WTC11 (cell line): Measurements from ENCODE around the gene BCAP29. TPM values are rescaled to one million over a fixed set of nuclear protein-coding genes. Genes with fewer than 3 reads are reported as not detected.

Experiments
- ATAC-seq: fragments of 200-7000 bp; cut with Tn5 transposase; 2 replicates; pipeline ENCODE4 v1.10.0; 2021; ENCODE audit warnings: mild to moderate bottlenecking, moderate library complexity
- CTCF ChIA-PET: fragments of 300-600 bp; sonication (Branson Sonifier 250); formaldehyde crosslinking; loops from one replicate; lab custom pipeline; 2021; ENCODE audit warnings: antibody characterized with exemption; lab: Charles Lee
- POLR2A ChIA-PET: fragments of 350-600 bp; sonication (Branson Sonifier 250); formaldehyde crosslinking; loops from one replicate; lab custom pipeline; 2021; ENCODE audit warnings: antibody characterized with exemption; lab: Charles Lee
- DNase-seq: peaks from one replicate; pipeline ENCODE4 v3.0.0; 2021; ENCODE audit warnings: low spot score
- H3K27ac Mint-ChIP-seq: 2 replicates; pipeline ENCODE4 v1.8.0; 2021; ENCODE audit warnings: mixed read lengths
- H3K27me3 Mint-ChIP-seq: 2 replicates; pipeline ENCODE4 v1.8.0; 2021; ENCODE audit warnings: low read depth, mild to moderate bottlenecking, moderate library complexity, mixed read lengths
- H3K36me3 Mint-ChIP-seq: 2 replicates; pipeline ENCODE4 v1.8.0; 2021; ENCODE audit warnings: mixed read lengths
- H3K4me1 Mint-ChIP-seq: 2 replicates; pipeline ENCODE4 v1.8.0; 2022; ENCODE audit warnings: mixed read lengths
- H3K4me3 Mint-ChIP-seq: 2 replicates; pipeline ENCODE4 v1.8.0; 2021; ENCODE audit warnings: mild to moderate bottlenecking, moderate library complexity, mixed read lengths
- H3K9me3 Mint-ChIP-seq: 2 replicates; pipeline ENCODE4 v1.8.0; 2021; ENCODE audit warnings: mixed read lengths
- EMX1 ChIP-seq: fragments of 250-450 bp; sonication (Bioruptor Pico); IDR thresholded peaks from 2 replicates; pipeline ENCODE4 v1.8.0; 2021; ENCODE audit warnings: mild to moderate bottlenecking
- GRHL2 ChIP-seq: fragments of 250-450 bp; sonication (Bioruptor Pico); IDR thresholded peaks from 2 replicates; pipeline ENCODE4 v1.8.0; 2022; ENCODE audit warnings: mild to moderate bottlenecking, moderate library complexity; ENCODE audit not compliant: insufficient replicate concordance, severe bottlenecking
- NR1H2 ChIP-seq: sonication (generic); formaldehyde crosslinking; IDR thresholded peaks from 2 replicates; pipeline ENCODE4 v1.9.0; 2021; ENCODE audit warnings: mild to moderate bottlenecking, moderate library complexity, missing genetic modification reagents
- PRDM15 ChIP-seq: sonication (generic); formaldehyde crosslinking; IDR thresholded peaks from 2 replicates; pipeline ENCODE4 v1.8.0; 2022; ENCODE audit warnings: missing genetic modification reagents
- PRRX2 ChIP-seq: fragments of 250-450 bp; sonication (Bioruptor Pico); IDR thresholded peaks from 2 replicates; pipeline ENCODE4 v1.8.0; 2021; ENCODE audit warnings: mild to moderate bottlenecking
- RORB ChIP-seq: fragments of 250-450 bp; sonication (Bioruptor Pico); IDR thresholded peaks from 2 replicates; pipeline ENCODE4 v1.9.0; 2021; ENCODE audit warnings: mild to moderate bottlenecking
- TEAD4 ChIP-seq: sonication (generic); formaldehyde crosslinking; IDR thresholded peaks from 2 replicates; pipeline ENCODE4 v1.8.0; 2022; ENCODE audit warnings: mild to moderate bottlenecking, missing genetic modification reagents
- TP53 ChIP-seq: sonication (generic); formaldehyde crosslinking; IDR thresholded peaks from 2 replicates; pipeline ENCODE4 v1.8.1; 2023; ENCODE audit warnings: mild to moderate bottlenecking, missing genetic modification reagents
- ZBTB43 ChIP-seq: sonication (generic); formaldehyde crosslinking; IDR thresholded peaks from 2 replicates; pipeline ENCODE4 v1.8.1; 2023; ENCODE audit warnings: mild to moderate bottlenecking, missing genetic modification reagents
- ZNF232 ChIP-seq: sonication (generic); formaldehyde crosslinking; IDR thresholded peaks from 2 replicates; pipeline ENCODE4 v1.8.0; 2022; ENCODE audit warnings: mild to moderate bottlenecking, missing genetic modification reagents
- ZNF281 ChIP-seq: sonication (generic); formaldehyde crosslinking; IDR thresholded peaks from 2 replicates; pipeline ENCODE4 v1.8.0; 2023; ENCODE audit warnings: mild to moderate bottlenecking, missing genetic modification reagents
- total RNA-seq: library from RNA; stranded (reverse); gene quantifications from 3 replicates; pipeline ENCODE4 v1.2.3, GENCODE V29; 2021

The BCAP29 gene
- total RNA-seq, 1 experiment from 2014 or later = 14.5 TPM

GRCh38 chr7:107615910-107616680 is 36.0 kb downstream of the BCAP29 start:
- Mint-ChIP-seq H3K27ac (no peak overlapping the region), H3K27me3 (no peaks in the 10 kb centered on the region), H3K9me3 (no peaks in the 10 kb centered on the region), H3K4me1 (no peaks in the 10 kb centered on the region), H3K4me3 (no peak overlapping the region), H3K36me3 (no peaks in the 10 kb centered on the region)
- ChIA-PET POLR2A (no interaction called here), CTCF (interaction anchor here (1.6 kb wide), 1 partner anchor 45 kb away, joined by 3 read pairs; no protein-coding TSS in a partner anchor)
- no peak for TF ChIP-seq GRHL2
- TF ChIP-seq TP53 (CRISPR knock-in tag) = no peak
- TF ChIP-seq NR1H2 (CRISPR knock-in tag) = no peak
- no peak for TF ChIP-seq TEAD4 (CRISPR knock-in tag)
- no peak for TF ChIP-seq ZNF281
- no peak for TF ChIP-seq ZBTB43 (CRISPR knock-in tag)
- no peak for DNase-seq
- ATAC-seq = no peak

GRCh38 chr7:107622429-107622828 is 42.4 kb downstream of the BCAP29 start:
- DNase-seq = no peak

More at GRCh38 chr7:107622429-107622828, 42.4 kb downstream of the BCAP29 start:
- peaks cover 7% of the 10 kb centered on the region for H3K9me3 Mint-ChIP-seq
- ChIA-PET POLR2A (no interaction called here), CTCF (no interaction called here)
- no peaks in the 10 kb centered on the region for H3K36me3 Mint-ChIP-seq
- TF ChIP-seq EMX1 (CRISPR knock-in tag) (no peak), ZBTB43 (CRISPR knock-in tag) (no peak), ZNF281 (no peak), ZNF232 (no peak), PRDM15 (CRISPR knock-in tag) (no peak), RORB (CRISPR knock-in tag) (no peak), PRRX2 (CRISPR knock-in tag) (no peak)
- no peak overlapping the region for H3K4me3 Mint-ChIP-seq
- H3K4me1 Mint-ChIP-seq = no peaks in the 10 kb centered on the region
- H3K27me3 Mint-ChIP-seq = no peaks in the 10 kb centered on the region
- no peak overlapping the region for H3K27ac Mint-ChIP-seq
- ATAC-seq = no peak
